Keratinocyte (primary cell): ENCODE data around the gene UBXN2A. TPM values are rescaled to one million over a fixed set of nuclear protein-coding genes. Genes with fewer than 3 reads are reported as not detected.
"Not testable (repeated sequence)": the region's sequence is repeated elsewhere in the genome, so short reads cannot be mapped to it uniquely, and the experiment has no call there.

Experiments
- DNase-seq: peaks from one replicate; pipeline ENCODE4 v3.0.0-alpha.2; 2011; ENCODE audit warnings: low read depth, missing footprints, low spot score
- FAIRE-seq: peaks from 2 replicates; lab custom pipeline; 2011; peaks lifted over from hg19 to GRCh38; lab: Jason Lieb, UNC
- H2AFZ ChIP-seq: 2 replicates; pipeline ENCODE4 v1.6.0; 2012; ENCODE audit warnings: low read length, control low read depth, inconsistent platforms; ENCODE audit not compliant: control insufficient read depth
- H3K27ac ChIP-seq: 2 replicates; pipeline ENCODE4 v1.5.1; 2011; ENCODE audit warnings: low read length; ENCODE audit not compliant: control insufficient read depth, insufficient read depth
- H3K27me3 ChIP-seq: 3 replicates; pipeline ENCODE4 v1.6.0; 2011; ENCODE audit warnings: low read length; ENCODE audit not compliant: control insufficient read depth, insufficient read depth; ENCODE audit errors: extremely low read depth
- H3K36me3 ChIP-seq, 2 experiments: 2 replicates in 1 of 2; 3 replicates in 1 of 2; pipeline ENCODE4 v1.5.1; 2011; ENCODE audit warnings: low read length in 2 of 2, mild to moderate bottlenecking in 1 of 2; ENCODE audit not compliant: control insufficient read depth in 2 of 2, insufficient read depth in 2 of 2; ENCODE audit errors: extremely low read depth in 1 of 2
- H3K4me1 ChIP-seq: 3 replicates; pipeline ENCODE4 v1.5.1; 2011; ENCODE audit warnings: low read length; ENCODE audit not compliant: control insufficient read depth, insufficient read depth; ENCODE audit errors: extremely low read depth
- H3K4me2 ChIP-seq: 3 replicates; pipeline ENCODE4 v1.6.0; 2011; ENCODE audit warnings: low read depth, low read length; ENCODE audit not compliant: control insufficient read depth, insufficient read depth; ENCODE audit errors: extremely low read depth
- H3K4me3 ChIP-seq, 3 experiments: fragments of 200-600 bp in 1 of 3; sonication (generic) in 1 of 3; 2 replicates in 2 of 3; 3 replicates in 1 of 3; pipeline ENCODE4 v1.5.1; 2011 to 2016; ENCODE audit warnings: low read length in 3 of 3, mild to moderate bottlenecking in 3 of 3, control low read depth in 2 of 3, inconsistent platforms in 1 of 3, low read depth in 1 of 3, mixed read lengths in 1 of 3, mixed run types in 1 of 3, moderate library complexity in 1 of 3; ENCODE audit not compliant: control insufficient read depth in 2 of 3, insufficient read depth in 2 of 3; ENCODE audit errors: extremely low read depth in 1 of 3
- H3K79me2 ChIP-seq: 2 replicates; pipeline ENCODE4 v1.6.0; 2012; ENCODE audit warnings: low read length; ENCODE audit not compliant: control insufficient read depth, insufficient read depth
- H3K9ac ChIP-seq: 3 replicates; pipeline ENCODE4 v1.6.0; 2011; ENCODE audit warnings: low read length; ENCODE audit not compliant: control insufficient read depth, insufficient read depth; ENCODE audit errors: extremely low read depth
- H3K9me1 ChIP-seq: 3 replicates; pipeline ENCODE4 v1.6.0; 2011; ENCODE audit warnings: low read length; ENCODE audit not compliant: control insufficient read depth, insufficient read depth; ENCODE audit errors: extremely low read depth
- H3K9me3 ChIP-seq: 2 replicates; pipeline ENCODE4 v1.5.1; 2012; ENCODE audit warnings: low read depth, low read length; ENCODE audit not compliant: control insufficient read depth
- H4K20me1 ChIP-seq: 3 replicates; pipeline ENCODE4 v1.6.0; 2011; ENCODE audit warnings: low read length; ENCODE audit not compliant: control insufficient read depth, insufficient read depth; ENCODE audit errors: extremely low read depth
- CTCF ChIP-seq, 3 experiments: IDR thresholded peaks in 1 of 3; conservative IDR thresholded peaks in 1 of 3; optimal IDR thresholded peaks in 1 of 3; 2 replicates in 2 of 3; 3 replicates in 1 of 3; pipeline versions ENCODE3 to v1.5.1; 2011; ENCODE audit warnings: low read length in 3 of 3, mild to moderate bottlenecking in 3 of 3, moderate library complexity in 2 of 3, control low read depth in 1 of 3, inconsistent platforms in 1 of 3; ENCODE audit not compliant: insufficient read depth in 2 of 3; ENCODE audit errors: extremely low read depth in 1 of 3
- EZH2 ChIP-seq: IDR thresholded peaks from one replicate; pipeline ENCODE4 v1.6.1; 2012; ENCODE audit warnings: inconsistent platforms, mild to moderate bottlenecking, low read length, moderate library complexity
- dilution Hi-C: fragments of 300-500 bp; cut with MboI; formaldehyde crosslinking; loops from one replicate; pipeline ENCODE4 v1.7.0; 2020; ENCODE audit warnings: low sequenced_read_pairs; ENCODE audit not compliant: extremely low pct_ligation_motif_present
- polyA plus RNA-seq, 5 experiments: library from polyadenylated mRNA; depleted of rRNA in 3 of 5; stranded (reverse) in 3 of 5; stranded (forward) in 1 of 5; unstranded in 1 of 5; fragments of >200 nt; gene quantifications; 1 replicate in 1 of 5; 2 replicates in 3 of 5; 3 replicates in 1 of 5; pipeline versions ENCODE4 v1.2.1 to v1.2.3, GENCODE V29; 2011 to 2012; ENCODE audit warnings: missing spikeins in 2 of 5, low read depth in 1 of 5, low replicate concordance in 1 of 5

Gene UBXN2A
- polyA plus RNA-seq, 1 donor (not counting 4 experiments of a cell fraction or from before 2014, with no cell fraction given) = 11.7 TPM

- dilution Hi-C loops = no loop called here
- H3K4me1 ChIP-seq = no peaks in the 10 kb centered on the region
- no peak overlapping the region for H3K4me3 ChIP-seq
- DNase-seq (no peak), FAIRE-seq (no peak)
- TF ChIP-seq CTCF (optimal IDR thresholded peaks at IDR 0.05 in 1 of 3, IDR thresholded peaks at IDR 0.05 in 1 of 3, conservative IDR thresholded peaks at IDR 0.05 in 1 of 3; ENCODE audit: extremely low read depth in 1 of 3, insufficient read depth in 2 of 3, low read length in 3 of 3) (no peak), EZH2 (no peak)
- no peak overlapping the region for H3K9ac ChIP-seq
- no peak overlapping the region for H3K4me2 ChIP-seq
- H4K20me1 ChIP-seq = no peaks in the 10 kb centered on the region
- no peak overlapping the region for H3K27ac ChIP-seq
- no peaks in the 10 kb centered on the region for H3K27me3 ChIP-seq
- H3K79me2 ChIP-seq = peaks cover 4% of the 10 kb centered on the region
- H2AFZ ChIP-seq = no peak overlapping the region
- H3K9me3 ChIP-seq = no peaks in the 10 kb centered on the region
- H3K9me1 ChIP-seq = no peaks in the 10 kb centered on the region
- peaks cover 10 to 13% of the 10 kb centered on the region in 2 experiments for H3K36me3 ChIP-seq
These were observed 100.2 kb downstream of the UBXN2A start for GRCh38 chr2:24040511-24040910.

DNA sequence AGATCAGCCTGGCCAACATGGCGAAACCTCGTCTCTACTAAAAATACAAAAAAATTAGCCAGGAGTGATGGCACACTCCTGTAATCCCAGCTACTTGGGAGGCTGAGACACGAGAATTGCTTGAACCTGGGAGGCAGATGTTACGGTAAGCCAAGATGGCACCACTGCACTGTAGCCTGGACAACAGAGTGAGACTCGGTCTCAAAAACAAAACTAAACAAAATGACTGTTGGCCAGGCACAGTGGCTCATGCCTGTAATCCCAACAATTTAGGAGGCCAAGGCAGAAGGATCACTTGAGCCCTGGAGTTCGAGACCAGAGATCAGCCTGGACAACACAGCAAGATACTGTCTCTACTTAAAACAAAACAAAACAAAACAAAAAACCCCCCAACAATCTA is 102.9 kb downstream of the UBXN2A start:
- FAIRE-seq, H3K4me3 ChIP-seq, H3K9me3 ChIP-seq, H3K9me1 ChIP-seq, H3K9ac ChIP-seq, H4K20me1 ChIP-seq, H3K27me3 ChIP-seq, dilution Hi-C loops, H2AFZ ChIP-seq, H3K4me2 ChIP-seq, H3K79me2 ChIP-seq, DNase-seq, H3K27ac ChIP-seq, H3K4me1 ChIP-seq: not testable (repeated sequence)
- peaks cover 7 to 10% of the 10 kb centered on the region in 2 experiments for H3K36me3 ChIP-seq
